Measurements from ENCODE around the gene PHF21B.

DNA sequence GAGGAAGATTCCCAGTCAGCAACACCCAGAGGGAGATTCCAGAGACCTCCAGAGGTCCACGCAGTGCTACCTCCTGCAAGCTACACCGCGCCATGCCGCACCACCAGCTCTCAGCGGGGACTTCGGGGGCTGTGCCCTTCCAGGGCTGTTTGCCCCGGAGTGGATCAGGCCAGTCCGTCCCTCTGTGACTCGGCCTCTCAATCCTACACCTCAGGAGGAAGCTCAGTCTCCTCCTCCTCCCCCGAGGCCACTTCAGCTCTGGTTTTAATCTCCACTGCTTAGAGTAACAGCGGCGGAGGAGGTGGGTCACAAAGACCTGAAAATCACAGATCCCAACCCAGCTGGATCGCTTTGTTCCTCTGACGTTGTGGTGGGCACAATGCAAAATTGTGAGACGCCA is 68.6 kb downstream of the PHF21B start:
- no peak for TF ChIP-seq GATA2 (IDR thresholded peaks at IDR 0.05; ENCODE audit: low read depth, low read length)
- TF ChIP-seq GATA3 (IDR thresholded peaks at IDR 0.05; ENCODE audit: low read depth, low read length) = no peak

Measured in SH-SY5Y (cell line).